ENCODE measurements around the gene CMSS1.

CMSS1 gene

GRCh38 chr3:100111728-100112127 is 294.1 kb downstream of the CMSS1 start:
- TF ChIP-seq CTCF (IDR thresholded peaks at IDR 0.05; ENCODE audit: low read depth, low read length, missing control alignments), result no peak
- in situ Hi-C loops (cut with HindIII; ENCODE audit: low sequenced_read_pairs), result no loop called here
- DNase-seq (ENCODE audit: low read depth), result no peak
- no peak overlapping the region for H3K4me3 ChIP-seq (ENCODE audit: low read depth, low read length)

GRCh38 chr3:100113723-100114412 is 296.2 kb downstream of the CMSS1 start:
- in situ Hi-C loops (cut with HindIII; ENCODE audit: low sequenced_read_pairs), result no loop called here
- DNase-seq (ENCODE audit: low read depth), result no peak
- TF ChIP-seq CTCF (IDR thresholded peaks at IDR 0.05; ENCODE audit: low read depth, low read length, missing control alignments), result no peak
- no peak overlapping the region for H3K4me3 ChIP-seq (ENCODE audit: low read depth, low read length)

GRCh38 chr3:100114413-100115030 is 296.9 kb downstream of the CMSS1 start, which contains the start of gene FILIP1L:
Gene FILIP1L (minus strand): TSS chr3:100114501.
- in situ Hi-C loops (cut with HindIII; ENCODE audit: low sequenced_read_pairs), result no loop called here
- TF ChIP-seq CTCF (IDR thresholded peaks at IDR 0.05; ENCODE audit: low read depth, low read length, missing control alignments), result no peak
- no peak within 1 kb of the TSS for H3K4me3 ChIP-seq (ENCODE audit: low read depth, low read length)
- no peak for DNase-seq (ENCODE audit: low read depth)

GRCh38 chr3:100117093-100117492 is 299.4 kb downstream of the CMSS1 start:
- no peak for TF ChIP-seq CTCF (IDR thresholded peaks at IDR 0.05; ENCODE audit: low read depth, low read length, missing control alignments)

GRCh38 chr3:100120012-100120411 is 302.4 kb downstream of the CMSS1 start:
- DNase-seq (ENCODE audit: low read depth), result no peak
- H3K4me3 ChIP-seq (ENCODE audit: low read depth, low read length), result no peak overlapping the region
- in situ Hi-C loops (cut with HindIII; ENCODE audit: low sequenced_read_pairs), result no loop called here
- TF ChIP-seq CTCF (IDR thresholded peaks at IDR 0.05; ENCODE audit: low read depth, low read length, missing control alignments), result no peak

More at GRCh38 chr3:100117093-100117492, 299.4 kb downstream of the CMSS1 start:
- DNase-seq (ENCODE audit: low read depth), result no peak
- no peak overlapping the region for H3K4me3 ChIP-seq (ENCODE audit: low read depth, low read length)
- in situ Hi-C loops (cut with HindIII; ENCODE audit: low sequenced_read_pairs), result no loop called here

- in situ Hi-C loops (cut with HindIII; ENCODE audit: low sequenced_read_pairs), result no loop called here
- no peak for DNase-seq (ENCODE audit: low read depth)
- H3K4me3 ChIP-seq (ENCODE audit: low read depth, low read length), result no peak overlapping the region
- no peak for TF ChIP-seq CTCF (IDR thresholded peaks at IDR 0.05; ENCODE audit: low read depth, low read length, missing control alignments)
Measured at GRCh38 chr3:100120693-100121092, 303.0 kb downstream of the CMSS1 start.
